GM19467 (cell line): Measurements from ENCODE around the gene LIMD2.
"Not testable (repeated sequence)": the region's sequence is repeated elsewhere in the genome, so short reads cannot be mapped to it uniquely, and the experiment has no call there.

Source experiments
- ATAC-seq: cut with Tn5 transposase; IDR thresholded peaks from one replicate; pipeline ENCODE4 v1.9.1; 2021; ENCODE audit warnings: mild to moderate bottlenecking, moderate library complexity; ENCODE audit not compliant: unreplicated experiment

LIMD2 gene

GRCh38 chr17:63699638-63700527, at the start of gene LIMD2:
Gene LIMD2 (minus strand): TSS chr17:63700125. CDS start chr17:63699298, 827 bp downstream.
- ATAC-seq = peak; percentile 8

GRCh38 chr17:63741408-63742173, 41.7 kb upstream of the LIMD2 start, which contains the start of gene STRADA:
Gene STRADA (minus strand): TSS chr17:63741799. CDS start chr17:63728369, 13,430 bp downstream.
- ATAC-seq = peak; percentile 86

DNA sequence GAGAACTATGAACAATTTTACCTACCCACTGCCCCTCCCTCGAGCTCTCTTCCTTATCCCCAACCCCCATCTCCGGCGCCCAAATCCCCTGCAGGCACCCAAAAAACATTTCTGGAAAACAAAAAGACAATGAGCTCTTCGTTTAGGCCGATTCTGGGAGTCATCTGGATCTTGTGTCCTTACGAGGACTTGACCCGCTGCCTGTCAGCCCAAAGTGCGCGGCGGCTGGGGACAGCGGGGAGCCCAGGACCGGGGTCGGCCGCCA, 41.1 kb upstream of the LIMD2 start:
- ATAC-seq = no peak

DNA sequence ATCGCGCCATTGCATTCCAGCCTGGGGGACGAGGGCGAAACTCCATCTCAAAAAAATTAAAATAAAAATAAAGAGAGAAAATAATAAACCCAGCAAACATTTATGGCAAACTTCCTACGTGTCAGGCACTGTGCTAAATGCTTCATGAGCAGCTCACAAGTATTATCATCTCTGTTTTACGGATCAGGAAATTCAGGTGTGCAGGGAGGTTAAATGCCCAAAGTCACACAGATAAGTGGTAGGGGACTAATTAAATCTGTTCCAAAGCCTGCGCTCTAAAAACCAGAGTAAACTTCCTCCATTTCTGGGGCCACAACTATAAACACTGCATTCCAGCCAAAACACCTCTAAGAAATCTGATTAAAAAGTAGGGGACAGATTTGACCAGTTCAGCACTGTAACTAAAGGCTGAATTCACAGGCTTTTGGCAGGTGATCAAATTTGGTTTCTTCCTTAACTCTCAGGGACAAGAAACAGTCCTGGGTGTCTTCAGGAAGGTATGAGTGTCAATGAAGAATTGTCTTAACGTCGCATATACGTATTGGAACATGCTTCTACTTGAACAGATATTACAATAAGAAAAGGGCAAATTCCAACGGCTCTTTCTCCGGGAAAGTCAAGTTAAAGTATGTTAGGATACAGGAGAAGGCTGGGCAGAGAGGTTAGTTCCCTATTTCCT, 40.7 kb upstream of the LIMD2 start:
- ATAC-seq = no peak

DNA sequence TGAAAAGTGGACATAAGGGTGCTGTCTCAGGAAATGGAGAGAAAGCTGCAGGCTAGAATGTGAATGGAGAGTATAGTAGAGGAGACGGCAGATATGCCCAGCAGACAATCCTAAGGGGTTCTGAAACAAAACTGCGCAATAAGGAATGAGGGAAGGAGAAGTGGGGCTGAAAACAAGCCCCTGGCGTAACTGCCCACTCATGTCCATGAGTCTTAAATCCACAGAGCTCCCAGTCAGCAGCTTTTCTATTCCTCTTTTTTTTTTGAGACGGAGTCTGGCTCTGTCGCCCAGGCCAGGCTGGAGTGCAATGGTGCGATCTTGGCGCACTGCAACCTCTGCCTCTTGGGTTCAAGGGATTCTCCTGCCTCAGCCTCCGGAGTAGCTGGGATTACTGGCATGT, 35.8 kb upstream of the LIMD2 start:
- ATAC-seq = no peak

DNA sequence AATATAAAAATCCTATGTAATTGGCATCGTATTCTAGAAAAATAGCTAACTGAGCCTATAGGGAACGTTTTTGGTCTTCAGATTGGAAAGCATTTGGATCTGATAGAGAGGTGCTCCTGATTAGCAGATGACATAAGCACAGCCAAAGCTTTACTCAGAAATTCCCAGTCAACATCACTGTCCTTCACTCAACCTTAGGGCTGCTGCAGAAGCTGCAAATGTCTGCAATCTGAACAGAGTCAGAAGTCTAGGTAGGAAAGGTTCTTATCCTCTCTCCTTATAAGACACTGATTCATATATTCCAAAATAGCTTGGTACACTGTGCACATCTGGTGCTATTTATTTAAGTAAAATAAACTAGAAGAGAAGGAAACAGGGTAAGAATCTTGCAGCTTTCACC, 22.5 kb upstream of the LIMD2 start:
- ATAC-seq = no peak

DNA sequence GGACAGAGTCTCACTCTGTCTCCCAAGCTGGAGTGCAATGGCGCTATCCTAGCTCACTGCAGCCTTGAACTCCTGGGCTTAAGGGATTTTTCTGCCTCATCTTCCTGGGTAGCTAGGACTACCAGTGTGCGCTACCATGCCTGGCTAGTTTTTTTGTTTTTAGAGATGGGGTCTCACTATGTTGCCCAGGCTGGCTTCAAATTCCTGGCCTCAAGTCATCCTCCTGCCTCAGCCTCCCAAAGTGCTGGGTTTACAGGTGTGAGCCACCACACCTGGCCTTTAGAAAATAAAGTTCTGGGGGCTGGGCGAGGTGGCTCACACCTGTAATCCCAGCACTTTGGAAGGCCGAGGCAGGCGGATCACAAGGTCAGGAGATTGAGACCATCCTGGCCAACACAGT, 20.3 kb upstream of the LIMD2 start:
- not testable (repeated sequence) for ATAC-seq

DNA sequence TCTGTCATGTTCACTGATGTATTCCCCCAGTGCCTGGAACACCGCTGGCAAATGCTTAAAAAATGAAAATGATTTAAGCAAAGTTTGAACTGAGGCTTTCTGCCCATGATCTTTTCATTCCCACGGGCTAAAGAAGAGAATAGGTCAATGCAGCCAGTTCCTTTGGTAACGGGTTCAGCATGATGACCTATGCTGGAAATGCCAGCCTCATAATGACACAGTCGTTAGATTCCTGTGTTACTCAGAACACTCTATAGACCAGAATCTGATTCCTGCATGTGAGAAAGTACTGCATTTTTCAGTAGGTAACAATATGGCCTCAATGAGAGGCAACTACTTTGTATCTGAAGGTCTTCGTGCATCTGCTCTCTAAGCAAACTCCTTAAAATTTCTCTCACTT, 19.1 kb upstream of the LIMD2 start:
- no peak for ATAC-seq

DNA sequence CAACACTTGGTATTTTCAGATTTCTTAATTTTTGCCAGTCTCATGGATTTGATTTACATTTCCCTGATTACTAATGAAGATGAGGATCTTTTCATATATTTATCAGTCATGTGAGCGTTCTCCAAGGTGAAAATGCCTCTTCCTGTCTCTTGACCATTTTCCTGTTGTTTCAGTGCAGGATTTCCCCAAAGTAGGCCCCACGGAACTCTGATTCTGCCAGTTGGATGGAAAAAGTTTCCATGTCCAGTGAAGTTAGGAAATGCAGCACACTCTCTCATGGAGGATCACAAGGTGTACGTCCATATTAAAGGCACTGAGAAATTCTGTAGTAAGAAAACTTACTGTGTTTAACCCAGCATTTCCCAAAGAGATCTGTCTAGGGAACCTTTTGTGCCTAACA, 16.5 kb upstream of the LIMD2 start:
- ATAC-seq = no peak

- ATAC-seq = no peak
Observed at GRCh38 chr17:63714550-63715277, 14.8 kb upstream of the LIMD2 start.

DNA sequence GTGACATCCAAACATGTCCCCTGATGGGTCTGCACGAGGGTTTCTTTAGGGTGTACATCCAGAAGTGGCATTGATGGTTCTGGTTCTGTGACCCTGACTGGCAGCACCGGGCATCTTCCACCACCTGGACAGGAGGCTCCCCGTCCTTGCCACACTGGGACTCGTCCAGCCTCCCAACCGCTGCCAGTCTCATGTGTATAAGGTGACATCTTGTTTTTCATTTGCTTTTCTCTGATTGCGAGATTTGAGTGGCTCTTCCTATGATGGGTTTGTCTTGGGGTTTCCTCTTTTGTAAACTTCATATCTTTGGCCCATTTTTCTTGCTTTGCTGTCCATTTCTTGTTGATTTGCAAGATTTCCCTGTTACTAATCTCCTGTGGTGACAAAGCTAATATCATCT, 9.2 kb upstream of the LIMD2 start:
- no peak for ATAC-seq

- no peak for ATAC-seq
Observed at GRCh38 chr17:63707151-63707550, 7.2 kb upstream of the LIMD2 start.

DNA sequence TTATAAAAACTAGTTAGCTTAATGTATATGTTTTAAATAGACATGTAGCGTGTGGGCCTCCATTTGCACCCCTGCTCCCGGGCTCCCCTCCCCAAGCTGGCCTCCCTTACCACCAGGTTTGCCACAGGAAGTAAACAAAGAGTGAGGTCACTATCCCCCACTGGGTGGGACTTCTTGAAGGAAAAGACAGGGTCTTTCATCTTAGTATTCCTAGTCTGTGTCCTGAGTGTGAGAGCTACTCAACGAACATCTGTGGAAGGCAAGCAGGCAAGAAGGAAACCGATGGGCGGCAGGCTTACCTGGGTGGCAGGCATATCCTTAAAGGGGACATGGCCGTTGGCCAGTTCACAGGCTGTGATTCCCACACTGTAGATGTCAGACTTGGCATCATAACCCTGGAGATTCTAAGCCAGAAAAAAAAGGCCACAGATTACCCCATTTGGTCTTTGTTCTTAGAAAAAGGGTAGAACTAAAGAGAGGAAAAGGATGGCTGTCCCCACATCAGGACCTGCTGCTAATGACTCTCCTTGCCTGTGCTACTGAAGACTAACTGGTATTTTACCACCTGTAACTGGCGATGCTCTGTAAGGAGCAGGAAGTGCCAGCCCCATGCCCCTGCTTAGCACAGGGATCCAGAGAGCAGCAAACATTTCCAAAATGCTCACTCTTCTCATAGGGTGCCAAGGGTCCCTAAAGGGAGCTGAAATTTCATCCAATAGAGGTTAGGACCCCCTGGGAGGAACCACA, 6.6 kb upstream of the LIMD2 start:
- no peak for ATAC-seq

DNA sequence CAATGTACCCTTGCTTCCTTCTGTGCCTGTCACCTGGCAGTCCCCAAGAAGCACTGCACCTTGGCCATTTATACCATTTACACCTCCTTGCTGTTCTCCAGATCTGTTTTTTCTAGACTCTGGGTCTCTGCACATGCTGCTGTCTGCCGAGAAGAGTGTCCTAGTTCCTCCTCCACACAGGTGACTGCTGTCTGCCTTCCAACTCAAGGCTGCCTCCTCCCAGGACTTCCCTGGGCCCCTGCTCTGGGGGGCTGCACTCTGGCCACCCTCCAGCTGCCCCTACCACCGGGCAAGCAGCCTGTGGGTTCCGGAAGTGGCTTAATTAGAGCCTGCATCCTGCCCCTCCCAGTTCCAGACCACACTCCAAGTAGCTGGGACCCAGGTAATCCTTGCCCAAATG, 5.7 kb upstream of the LIMD2 start:
- no peak for ATAC-seq

DNA sequence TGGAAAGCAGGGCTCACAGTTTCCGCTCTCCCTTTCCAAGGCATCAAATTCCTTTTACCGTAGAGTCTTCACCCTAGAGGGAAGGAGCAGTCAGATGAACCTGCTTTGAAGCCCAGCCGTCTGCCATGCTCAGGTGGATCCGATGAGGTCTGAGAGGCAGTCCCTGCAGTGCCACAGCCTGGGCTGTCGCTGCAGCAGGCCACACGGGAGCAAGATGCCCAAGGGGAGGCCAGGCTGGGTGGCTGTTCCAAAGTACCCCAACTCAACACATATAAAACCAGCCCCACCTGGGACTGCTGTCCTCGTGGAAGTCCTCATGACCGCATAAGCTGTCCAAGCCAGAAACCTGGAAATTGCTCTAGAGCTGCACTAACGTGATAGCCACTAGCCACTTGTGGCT, 4.9 kb upstream of the LIMD2 start:
- no peak for ATAC-seq

DNA sequence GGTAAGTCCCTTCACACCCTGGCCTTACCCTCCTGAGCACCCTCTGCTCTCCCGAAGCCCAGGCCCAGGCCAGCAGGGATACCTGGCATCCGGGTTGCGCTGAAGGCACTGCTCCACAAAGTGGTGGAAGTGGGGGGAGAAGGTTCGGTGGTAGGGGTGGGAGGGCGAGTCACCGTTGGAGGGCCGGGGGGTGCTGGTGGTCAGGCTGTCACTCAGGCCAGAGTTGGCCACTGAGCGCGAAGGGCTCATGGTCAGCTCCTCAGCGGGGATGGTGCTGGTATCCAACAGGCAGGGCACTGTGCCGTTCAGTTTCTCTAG, 4.3 kb upstream of the LIMD2 start:
- ATAC-seq = no peak

GRCh38 chr17:63703556-63704258, 3.8 kb upstream of the LIMD2 start:
- ATAC-seq = no peak

- no peak for ATAC-seq
Observed at GRCh38 chr17:63703029-63703428, 3.1 kb upstream of the LIMD2 start.

DNA sequence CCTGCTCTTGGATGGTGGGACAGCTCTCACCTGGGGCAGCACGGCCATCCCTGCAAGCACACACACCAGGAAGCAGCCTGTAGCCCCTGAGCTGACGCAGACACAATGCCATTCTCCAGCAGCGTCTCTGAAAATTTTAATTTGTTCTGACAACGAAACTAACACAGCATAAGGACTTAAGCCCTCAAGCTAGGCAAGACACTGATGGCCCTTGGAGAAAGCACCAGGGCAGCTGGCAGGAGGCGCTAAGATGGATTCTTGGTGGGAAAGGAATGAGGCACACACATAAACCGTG, 2.7 kb upstream of the LIMD2 start:
- no peak for ATAC-seq
